GM23338 (cell line): ENCODE measurements around the gene SEMA6B. TPM values are rescaled to one million over a fixed set of nuclear protein-coding genes. Genes with fewer than 3 reads are reported as not detected.

ENCODE experiments used
- ATAC-seq: fragments of 200-7000 bp; cut with Tn5 transposase; 3 replicates; pipeline ENCODE4 v1.9.1; 2020
- DNase-seq: peaks from one replicate; pipeline ENCODE4 v3.0.0-alpha.2; 2015; ENCODE audit warnings: low spot score
- H2AFZ ChIP-seq: fragments of 200-600 bp; sonication (generic); 2 replicates; pipeline ENCODE4 v1.8.0; 2016; ENCODE audit warnings: antibody characterized with exemption, mild to moderate bottlenecking, moderate library complexity
- H3F3A ChIP-seq: fragments of 200-600 bp; sonication (generic); replicated peaks from 2 replicates; pipeline ENCODE4 v1.8.0; 2017; ENCODE audit warnings: antibody characterized with exemption, mixed run types, low read depth
- H3K27ac ChIP-seq: fragments of 200-600 bp; sonication (generic); 2 replicates; pipeline ENCODE4 v1.6.1; 2016; ENCODE audit warnings: low read depth
- H3K27me3 ChIP-seq: fragments of 200-600 bp; sonication (generic); 2 replicates; pipeline ENCODE4 v1.8.0; 2016; ENCODE audit warnings: mild to moderate bottlenecking, mixed run types, moderate library complexity; ENCODE audit not compliant: insufficient read depth
- H3K36me3 ChIP-seq: fragments of 200-600 bp; sonication (generic); 2 replicates; pipeline ENCODE4 v1.8.0; 2016; ENCODE audit warnings: mild to moderate bottlenecking; ENCODE audit not compliant: insufficient read depth
- H3K4me1 ChIP-seq: fragments of 200-600 bp; sonication (generic); 2 replicates; pipeline ENCODE4 v1.8.0; 2016; ENCODE audit warnings: mild to moderate bottlenecking, moderate library complexity; ENCODE audit not compliant: insufficient read depth
- H3K4me2 ChIP-seq: fragments of 200-600 bp; sonication (generic); 2 replicates; pipeline ENCODE4 v1.7.1; 2017; ENCODE audit warnings: mixed run types
- H3K4me3 ChIP-seq: fragments of 200-600 bp; sonication (generic); 2 replicates; pipeline ENCODE4 v1.6.1; 2016; ENCODE audit warnings: mixed run types
- H3K79me2 ChIP-seq: fragments of 200-600 bp; sonication (generic); replicated peaks from 2 replicates; pipeline ENCODE4 v1.8.0; 2017; ENCODE audit warnings: mild to moderate bottlenecking; ENCODE audit not compliant: insufficient read depth
- H3K9me2 ChIP-seq: fragments of 200-600 bp; sonication (generic); 2 replicates; pipeline ENCODE4 v1.8.0; 2017; ENCODE audit not compliant: insufficient read depth
- H4K20me1 ChIP-seq: fragments of 200-600 bp; sonication (generic); replicated peaks from 2 replicates; pipeline ENCODE4 v1.8.0; 2017; ENCODE audit warnings: mild to moderate bottlenecking; ENCODE audit not compliant: insufficient read depth
- H3K27ac Mint-ChIP-seq: 2 replicates; pipeline ENCODE4 v1.8.0; 2020; ENCODE audit warnings: inconsistent platforms, mild to moderate bottlenecking, moderate library complexity, mixed read lengths
- H3K27me3 Mint-ChIP-seq: 3 replicates; pipeline ENCODE4 v1.8.0; 2022; ENCODE audit warnings: low read depth, mild to moderate bottlenecking, moderate library complexity, mixed read lengths, inconsistent platforms; ENCODE audit not compliant: insufficient read depth, poor library complexity
- H3K36me3 Mint-ChIP-seq: 3 replicates; pipeline ENCODE4 v1.8.0; 2021; ENCODE audit warnings: low read depth, mild to moderate bottlenecking, inconsistent platforms, moderate library complexity, mixed read lengths
- H3K4me1 Mint-ChIP-seq: 3 replicates; pipeline ENCODE4 v1.8.0; 2020; ENCODE audit warnings: mild to moderate bottlenecking, inconsistent platforms, mixed read lengths
- H3K4me3 Mint-ChIP-seq: 3 replicates; pipeline ENCODE4 v1.8.0; 2021; ENCODE audit warnings: moderate library complexity, mild to moderate bottlenecking, inconsistent platforms, mixed read lengths
- H3K9me3 Mint-ChIP-seq: 3 replicates; pipeline ENCODE4 v1.8.0; 2020; ENCODE audit warnings: moderate library complexity, mild to moderate bottlenecking, inconsistent platforms, mixed read lengths
- CREB1 ChIP-seq: fragments of 250-450 bp; sonication (Bioruptor Pico); IDR thresholded peaks from 2 replicates; pipeline ENCODE4 v1.5.0; 2020; ENCODE audit warnings: low read depth, mild to moderate bottlenecking, moderate library complexity
- EZH2 ChIP-seq: fragments of 200-600 bp; sonication (generic); IDR thresholded peaks from one replicate; pipeline ENCODE4 v1.8.0; 2017; ENCODE audit warnings: antibody characterized with exemption, mild to moderate bottlenecking, low read depth; ENCODE audit not compliant: unreplicated experiment
- EZH2phosphoT487 ChIP-seq: fragments of 200-600 bp; sonication (generic); IDR thresholded peaks from one replicate; pipeline ENCODE4 v1.8.1; 2018; ENCODE audit warnings: antibody characterized with exemption; ENCODE audit not compliant: unreplicated experiment
- JUNB ChIP-seq: IDR thresholded peaks from one replicate; pipeline ENCODE4 v1.6.1; 2016; ENCODE audit warnings: antibody characterized with exemption; ENCODE audit not compliant: unreplicated experiment
- NANOG ChIP-seq: IDR thresholded peaks from 2 replicates; pipeline ENCODE4 v1.6.1; 2016; ENCODE audit warnings: antibody characterized with exemption, borderline replicate concordance
- POLR2AphosphoS5 ChIP-seq: IDR thresholded peaks from 2 replicates; pipeline ENCODE4 v1.6.1; 2016; ENCODE audit warnings: antibody characterized with exemption, low read depth
- STAT1 ChIP-seq: IDR thresholded peaks from one replicate; pipeline ENCODE4 v1.6.1; 2016; ENCODE audit warnings: antibody characterized with exemption; ENCODE audit not compliant: unreplicated experiment
- ZNF331 ChIP-seq: fragments of 250-450 bp; sonication (Bioruptor Pico); IDR thresholded peaks from 2 replicates; pipeline ENCODE4 v1.5.0; 2020; ENCODE audit warnings: low read depth, mild to moderate bottlenecking, moderate library complexity
- ZNF462 ChIP-seq: fragments of 250-450 bp; sonication (Bioruptor Pico); IDR thresholded peaks from 2 replicates; pipeline ENCODE4 v1.5.0; 2020; ENCODE audit warnings: mild to moderate bottlenecking, moderate library complexity
- polyA plus RNA-seq: library from polyadenylated mRNA; unstranded; fragments of >200 nt; fragmentation: Nextera tagmentation; extraction: Ambion mirVana; gene quantifications from 2 replicates; pipeline ENCODE4 v1.2.1, GENCODE V29; 2016
- total RNA-seq: library from RNA; depleted of rRNA; stranded (reverse); fragments of >200 nt; shearing (Covaris generic); gene quantifications from 2 replicates; pipeline ENCODE4 v1.2.3, GENCODE V29; 2014
- TF ChIP-seq, protein P1 (sequence below): IDR thresholded peaks from one replicate; pipeline ENCODE4 v1.6.1; 2018; ENCODE audit warnings: antibody characterized with exemption; ENCODE audit not compliant: unreplicated experiment
- TF ChIP-seq, protein P2 (sequence below), 2 experiments: fragments of 200-600 bp in 1 of 2; sonication (generic) in 1 of 2; conservative IDR thresholded peaks; 2 replicates each; pipeline versions ENCODE4 v1.5.1 to v1.6.1; 2016 to 2017; ENCODE audit warnings: antibody characterized with exemption in 2 of 2, low read depth in 2 of 2, mild to moderate bottlenecking in 2 of 2, moderate library complexity in 1 of 2

The SEMA6B gene
- total and polyA plus RNA-seq, 2 experiments from 2014 or later = 5.3 to 42.7 TPM

DNA sequence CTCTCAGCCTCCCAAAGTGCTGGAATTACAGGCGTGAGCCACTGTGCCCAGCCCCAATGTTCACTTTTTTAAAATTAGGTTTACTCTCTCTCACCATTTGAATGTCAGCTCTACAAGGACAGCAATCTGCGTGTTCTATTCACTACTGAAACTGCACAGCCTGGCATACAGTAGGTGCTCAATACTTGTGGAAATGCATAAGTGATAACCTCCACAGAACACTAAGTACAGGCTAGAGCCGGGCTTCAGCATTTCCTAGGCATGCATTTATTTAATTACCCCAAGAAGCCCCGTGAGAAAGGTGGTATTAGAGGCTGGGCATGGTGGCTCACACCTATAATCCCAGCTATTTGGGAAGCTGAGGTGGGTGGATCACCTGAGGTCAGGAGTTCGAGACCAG is 46.7 kb upstream of the SEMA6B start:
- H3K9me2 ChIP-seq = no peaks in the 10 kb centered on the region
- no peak for DNase-seq
- no peak overlapping the region for H3K4me3 ChIP-seq
- peaks cover 5% of the 10 kb centered on the region; the same call in 1 of the 2 replicates for H3F3A ChIP-seq
- H3K27ac Mint-ChIP-seq = no peak overlapping the region
- H3K27ac ChIP-seq = no peak overlapping the region
- H2AFZ ChIP-seq = no peak overlapping the region
- peaks cover 15% of the 10 kb centered on the region for H3K4me1 Mint-ChIP-seq
- TF ChIP-seq JUNB (no peak), ZNF462 (CRISPR knock-in tag) (no peak), CREB1 (CRISPR knock-in tag) (no peak), EZH2 (no peak), NANOG (no peak), POLR2AphosphoS5 (no peak), ZNF331 (CRISPR knock-in tag) (no peak), STAT1 (no peak), EZH2phosphoT487 (no peak)
- TF ChIP-seq, protein P1, sequence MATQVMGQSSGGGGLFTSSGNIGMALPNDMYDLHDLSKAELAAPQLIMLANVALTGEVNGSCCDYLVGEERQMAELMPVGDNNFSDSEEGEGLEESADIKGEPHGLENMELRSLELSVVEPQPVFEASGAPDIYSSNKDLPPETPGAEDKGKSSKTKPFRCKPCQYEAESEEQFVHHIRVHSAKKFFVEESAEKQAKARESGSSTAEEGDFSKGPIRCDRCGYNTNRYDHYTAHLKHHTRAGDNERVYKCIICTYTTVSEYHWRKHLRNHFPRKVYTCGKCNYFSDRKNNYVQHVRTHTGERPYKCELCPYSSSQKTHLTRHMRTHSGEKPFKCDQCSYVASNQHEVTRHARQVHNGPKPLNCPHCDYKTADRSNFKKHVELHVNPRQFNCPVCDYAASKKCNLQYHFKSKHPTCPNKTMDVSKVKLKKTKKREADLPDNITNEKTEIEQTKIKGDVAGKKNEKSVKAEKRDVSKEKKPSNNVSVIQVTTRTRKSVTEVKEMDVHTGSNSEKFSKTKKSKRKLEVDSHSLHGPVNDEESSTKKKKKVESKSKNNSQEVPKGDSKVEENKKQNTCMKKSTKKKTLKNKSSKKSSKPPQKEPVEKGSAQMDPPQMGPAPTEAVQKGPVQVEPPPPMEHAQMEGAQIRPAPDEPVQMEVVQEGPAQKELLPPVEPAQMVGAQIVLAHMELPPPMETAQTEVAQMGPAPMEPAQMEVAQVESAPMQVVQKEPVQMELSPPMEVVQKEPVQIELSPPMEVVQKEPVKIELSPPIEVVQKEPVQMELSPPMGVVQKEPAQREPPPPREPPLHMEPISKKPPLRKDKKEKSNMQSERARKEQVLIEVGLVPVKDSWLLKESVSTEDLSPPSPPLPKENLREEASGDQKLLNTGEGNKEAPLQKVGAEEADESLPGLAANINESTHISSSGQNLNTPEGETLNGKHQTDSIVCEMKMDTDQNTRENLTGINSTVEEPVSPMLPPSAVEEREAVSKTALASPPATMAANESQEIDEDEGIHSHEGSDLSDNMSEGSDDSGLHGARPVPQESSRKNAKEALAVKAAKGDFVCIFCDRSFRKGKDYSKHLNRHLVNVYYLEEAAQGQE = no peak
- TF ChIP-seq, protein P2, sequence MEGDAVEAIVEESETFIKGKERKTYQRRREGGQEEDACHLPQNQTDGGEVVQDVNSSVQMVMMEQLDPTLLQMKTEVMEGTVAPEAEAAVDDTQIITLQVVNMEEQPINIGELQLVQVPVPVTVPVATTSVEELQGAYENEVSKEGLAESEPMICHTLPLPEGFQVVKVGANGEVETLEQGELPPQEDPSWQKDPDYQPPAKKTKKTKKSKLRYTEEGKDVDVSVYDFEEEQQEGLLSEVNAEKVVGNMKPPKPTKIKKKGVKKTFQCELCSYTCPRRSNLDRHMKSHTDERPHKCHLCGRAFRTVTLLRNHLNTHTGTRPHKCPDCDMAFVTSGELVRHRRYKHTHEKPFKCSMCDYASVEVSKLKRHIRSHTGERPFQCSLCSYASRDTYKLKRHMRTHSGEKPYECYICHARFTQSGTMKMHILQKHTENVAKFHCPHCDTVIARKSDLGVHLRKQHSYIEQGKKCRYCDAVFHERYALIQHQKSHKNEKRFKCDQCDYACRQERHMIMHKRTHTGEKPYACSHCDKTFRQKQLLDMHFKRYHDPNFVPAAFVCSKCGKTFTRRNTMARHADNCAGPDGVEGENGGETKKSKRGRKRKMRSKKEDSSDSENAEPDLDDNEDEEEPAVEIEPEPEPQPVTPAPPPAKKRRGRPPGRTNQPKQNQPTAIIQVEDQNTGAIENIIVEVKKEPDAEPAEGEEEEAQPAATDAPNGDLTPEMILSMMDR (conservative IDR thresholded peaks at IDR 0.05; ENCODE audit: low read depth in 2 of 2) = no peak
- no peaks in the 10 kb centered on the region for H3K36me3 ChIP-seq
- ATAC-seq = no peak
- no peaks in the 10 kb centered on the region for H4K20me1 ChIP-seq
- H3K27me3 ChIP-seq = peaks cover 9% of the 10 kb centered on the region
- no peak overlapping the region for H3K4me2 ChIP-seq
- peaks cover 11% of the 10 kb centered on the region for H3K27me3 Mint-ChIP-seq
- H3K36me3 Mint-ChIP-seq = no peaks in the 10 kb centered on the region
- H3K79me2 ChIP-seq = no peaks in the 10 kb centered on the region
- no peaks in the 10 kb centered on the region for H3K9me3 Mint-ChIP-seq
- no peak overlapping the region for H3K4me3 Mint-ChIP-seq
- H3K4me1 ChIP-seq = peaks cover 8% of the 10 kb centered on the region; the same call in 1 of the 2 replicates
